A549 (cell line): ENCODE measurements around the gene ZC3HAV1. TPM values are rescaled to one million over a fixed set of nuclear protein-coding genes. Genes with fewer than 3 reads are reported as not detected.

Experiments used
- polyA plus RNA-seq, 4 experiments: library from polyadenylated mRNA; depleted of rRNA in 3 of 4; stranded (reverse); fragments of >200 nt; fragmentation: RNase III in 1 of 4; extraction: RNeasy Plus Mini Kit Qiagen cat#74134 plus additional on column Dnase treatment in 1 of 4; gene quantifications; 2 replicates in 3 of 4; 3 replicates in 1 of 4; pipeline ENCODE4 v1.2.3, GENCODE V29; 2011 to 2017

ZC3HAV1 gene
- polyA plus RNA-seq, 2 of the 4 experiments (the other 2 are of a cell fraction): 22.2 to 32.1 TPM

Other genes with a start within 250 kb of the ZC3HAV1 start
- gene KIAA1549, start 128.3 kb downstream of the ZC3HAV1 start, polyA plus RNA-seq (2011; rRNA removed): 4.1 and 9.2 TPM in 2 replicates
- gene KIAA1549, start 128.3 kb downstream of the ZC3HAV1 start, polyA plus RNA-seq (2017; fragmentation: RNase III; extraction: RNeasy Plus Mini Kit Qiagen cat#74134 plus additional on column Dnase treatment): 4.4 to 4.7 TPM (median 4.7 TPM) in 3 replicates
- gene ZC3HAV1L, start 73.7 kb downstream of the ZC3HAV1 start, polyA plus RNA-seq (2011; rRNA removed): 15.6 and 23.4 TPM in 2 replicates
- 8.7 to 9.7 TPM (median 8.8 TPM) in 3 replicates for gene ZC3HAV1L, start 73.7 kb downstream of the ZC3HAV1 start, polyA plus RNA-seq (2017; fragmentation: RNase III; extraction: RNeasy Plus Mini Kit Qiagen cat#74134 plus additional on column Dnase treatment)
- gene UBN2, start 121.5 kb upstream of the ZC3HAV1 start, polyA plus RNA-seq (2011; rRNA removed): 5.6 and 5.7 TPM in 2 replicates
- gene UBN2, start 121.5 kb upstream of the ZC3HAV1 start, polyA plus RNA-seq (2017; fragmentation: RNase III; extraction: RNeasy Plus Mini Kit Qiagen cat#74134 plus additional on column Dnase treatment): 1.8 to 2.2 TPM (median 2.1 TPM) in 3 replicates
- 21.1 and 23.4 TPM in 2 replicates for gene FMC1, start 231.6 kb upstream of the ZC3HAV1 start, polyA plus RNA-seq (2011; rRNA removed)
- 18.9 to 22.4 TPM (median 20.5 TPM) in 3 replicates for gene FMC1, start 231.6 kb upstream of the ZC3HAV1 start, polyA plus RNA-seq (2017; fragmentation: RNase III; extraction: RNeasy Plus Mini Kit Qiagen cat#74134 plus additional on column Dnase treatment)